Stimulated activated CD8-positive, alpha-beta memory T cell treated with anti-CD3 and anti-CD28 coated beads, Interleukin-15, amount 100 ng/mL, for 24 hours (primary cell): Measurements from ENCODE around the gene ITSN1.

Source experiments
- DNase-seq: peaks from one replicate; pipeline ENCODE4 v3.0.0-alpha.2; 2020; ENCODE audit warnings: low read depth

The ITSN1 gene

DNA sequence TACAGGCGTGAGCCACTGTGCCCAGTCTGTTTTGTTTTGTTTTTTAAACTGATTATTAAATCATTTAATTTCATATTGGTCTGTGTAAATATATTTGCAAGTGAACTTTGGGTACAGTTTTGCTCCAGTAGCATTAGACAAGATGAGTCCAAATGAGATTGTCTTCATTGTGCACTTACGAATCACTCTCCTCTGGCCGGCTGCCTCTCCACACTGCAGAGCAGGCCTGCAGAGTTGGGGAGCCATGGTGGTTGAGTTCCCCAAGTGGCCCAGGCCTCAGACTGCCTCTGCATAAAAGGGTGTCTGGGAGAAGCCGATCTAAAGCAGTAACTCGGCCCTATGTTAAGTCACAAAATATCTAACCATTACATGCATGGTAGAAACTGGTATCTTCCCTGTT, 198.5 kb downstream of the ITSN1 start:
- no peak for DNase-seq

- no peak for DNase-seq
These were observed 199.3 kb downstream of the ITSN1 start for GRCh38 chr21:33841561-33841960.

GRCh38 chr21:33843216-33843615, 200.9 kb downstream of the ITSN1 start:
- no peak for DNase-seq

DNA sequence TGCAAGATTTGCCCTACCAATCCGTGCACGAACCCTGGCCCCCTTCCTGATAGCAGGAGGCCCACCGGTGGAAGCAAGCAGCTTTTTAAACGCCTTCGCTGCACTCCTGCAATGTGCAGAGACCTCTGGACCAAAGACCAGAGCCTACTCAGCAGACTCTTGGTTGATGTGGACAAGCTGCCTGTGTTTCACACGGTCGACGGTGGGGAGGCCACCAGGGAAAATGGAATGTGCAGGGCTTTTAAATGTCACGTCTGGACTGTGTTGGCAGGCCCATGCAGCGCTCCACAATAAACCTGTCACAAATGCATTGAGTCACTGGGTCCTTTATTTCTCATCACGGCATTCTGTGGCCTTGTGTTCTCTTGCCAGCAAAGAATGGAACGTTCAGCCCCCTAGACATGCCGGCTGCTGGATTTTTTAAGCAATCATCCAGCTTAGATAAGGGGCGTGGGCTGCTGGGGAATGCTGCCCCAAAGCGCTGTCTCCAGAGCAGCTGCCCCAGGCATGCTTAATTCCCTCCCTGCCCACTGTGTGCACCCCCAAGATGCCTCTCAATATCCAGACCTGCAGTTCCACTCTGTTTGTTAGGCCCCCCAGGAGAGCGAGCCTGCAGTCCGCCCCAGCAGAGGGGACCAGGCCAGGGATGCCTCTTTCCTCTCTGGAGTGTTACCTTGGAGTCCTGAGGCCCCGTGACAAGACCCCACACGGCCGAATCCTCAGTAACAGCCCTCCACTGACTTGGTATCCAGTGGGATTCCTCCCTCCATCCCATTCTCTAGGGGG, 202.0 kb downstream of the ITSN1 start:
- DNase-seq: no peak

- no peak for DNase-seq
These were observed 202.5 kb downstream of the ITSN1 start for GRCh38 chr21:33844890-33845205.

- DNase-seq: no peak
These were observed 203.8 kb downstream of the ITSN1 start for GRCh38 chr21:33846141-33846540.

DNA sequence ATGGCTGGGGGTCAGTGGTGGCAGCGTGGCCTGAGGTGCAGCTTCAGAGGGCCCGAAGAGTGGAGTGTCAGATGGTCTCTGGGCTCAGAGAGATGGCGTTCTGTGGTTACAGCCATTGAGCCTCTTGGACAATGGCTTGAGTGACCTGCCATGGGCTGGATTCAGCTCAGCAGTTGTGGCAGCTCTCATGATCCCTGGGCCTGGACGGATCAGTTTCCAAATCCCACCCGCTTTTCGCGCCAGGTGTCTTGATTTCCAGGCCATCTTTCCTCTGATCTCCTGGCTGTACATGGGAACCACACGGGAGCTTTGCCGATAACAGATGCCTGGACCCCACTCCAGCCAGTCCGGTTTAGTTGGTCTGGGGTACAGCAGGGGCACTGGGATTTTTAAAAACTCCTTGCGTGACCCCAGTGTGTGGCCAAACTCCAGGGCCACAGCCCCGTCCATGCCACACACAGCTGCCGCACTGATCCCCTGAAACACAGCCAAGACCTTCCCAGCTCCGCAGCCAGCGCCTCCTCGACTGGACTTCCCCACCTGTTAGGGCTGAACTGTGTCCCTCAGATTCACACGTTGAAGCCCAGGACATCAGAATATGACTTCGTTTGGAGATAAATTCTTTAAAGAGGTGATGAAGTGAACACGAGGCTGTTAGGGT, 205.4 kb downstream of the ITSN1 start:
- DNase-seq: no peak

DNA sequence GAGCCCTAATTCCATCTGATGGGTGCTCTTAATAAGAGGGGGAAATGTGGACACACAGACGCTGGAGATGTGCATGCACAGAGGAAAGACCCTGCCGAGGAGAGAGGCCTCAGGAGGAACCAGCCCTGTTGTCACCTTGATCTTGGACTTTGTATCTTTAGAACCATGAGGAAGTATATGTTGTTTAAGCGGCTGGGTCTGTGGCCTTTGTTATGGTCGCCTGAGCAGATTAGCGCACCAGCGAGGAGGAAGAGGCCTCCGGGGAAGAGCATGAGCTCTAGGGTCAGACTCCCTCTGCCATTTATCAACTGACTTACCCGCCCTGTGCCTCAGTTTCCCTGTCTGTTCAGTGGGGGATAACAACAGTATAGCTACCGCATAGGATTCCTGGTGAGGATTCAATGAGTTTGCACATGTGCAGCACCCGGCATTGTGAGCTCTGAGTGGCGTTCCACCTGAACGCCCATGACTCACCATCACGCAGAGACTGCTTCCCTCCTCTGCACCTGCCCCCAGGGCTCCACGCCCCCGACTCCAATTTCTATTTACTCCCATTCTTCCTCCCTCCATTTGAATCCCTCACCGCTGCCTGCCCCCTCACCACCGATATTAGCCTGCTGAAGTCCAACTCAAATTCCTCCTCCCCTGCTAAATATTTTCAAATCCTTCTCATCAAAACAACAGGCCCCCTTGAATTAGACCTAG, 206.1 kb downstream of the ITSN1 start:
- no peak for DNase-seq

DNA sequence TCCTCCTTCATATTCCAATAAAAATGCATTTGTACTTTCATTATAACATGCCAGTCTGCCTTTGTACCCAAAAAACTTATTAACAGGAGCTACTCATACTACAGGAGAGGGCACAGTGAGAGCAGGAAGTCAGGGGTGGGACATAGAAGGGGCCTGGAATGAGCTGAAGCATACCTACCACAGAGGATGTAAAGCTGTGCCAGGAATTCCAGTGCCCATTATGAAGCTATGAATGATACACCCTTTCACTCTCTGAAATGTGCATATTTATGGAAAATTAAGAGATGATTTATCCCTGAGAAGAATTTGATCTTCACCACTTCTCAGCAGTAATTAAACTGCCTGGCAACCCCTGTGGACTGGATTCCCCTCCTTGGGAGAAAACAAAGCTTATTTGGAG, 207.5 kb downstream of the ITSN1 start:
- DNase-seq: no peak

DNA sequence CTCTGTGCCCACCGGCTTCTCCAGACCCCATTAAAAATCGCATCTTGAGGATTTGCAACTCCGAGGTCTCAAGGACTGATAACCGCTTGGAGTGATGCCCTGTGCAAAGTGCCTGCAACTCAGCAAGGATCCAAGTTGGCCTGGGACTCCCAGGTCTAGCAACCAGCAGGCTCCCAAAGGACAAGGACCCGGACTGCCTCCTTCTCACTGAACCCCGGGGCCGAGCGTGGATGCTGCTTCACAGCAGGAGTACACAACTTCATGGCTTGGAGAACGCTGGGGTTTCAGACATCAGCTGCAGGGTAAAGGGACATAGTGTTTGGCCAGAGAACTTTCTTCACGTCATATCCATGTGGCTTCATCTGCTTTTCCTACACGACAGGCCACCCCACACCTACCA, 208.1 kb downstream of the ITSN1 start:
- DNase-seq: no peak

GRCh38 chr21:33850985-33851384, 208.7 kb downstream of the ITSN1 start:
- DNase-seq: no peak

- DNase-seq: no peak
These were observed 210.2 kb downstream of the ITSN1 start for GRCh38 chr21:33852485-33852884.

DNA sequence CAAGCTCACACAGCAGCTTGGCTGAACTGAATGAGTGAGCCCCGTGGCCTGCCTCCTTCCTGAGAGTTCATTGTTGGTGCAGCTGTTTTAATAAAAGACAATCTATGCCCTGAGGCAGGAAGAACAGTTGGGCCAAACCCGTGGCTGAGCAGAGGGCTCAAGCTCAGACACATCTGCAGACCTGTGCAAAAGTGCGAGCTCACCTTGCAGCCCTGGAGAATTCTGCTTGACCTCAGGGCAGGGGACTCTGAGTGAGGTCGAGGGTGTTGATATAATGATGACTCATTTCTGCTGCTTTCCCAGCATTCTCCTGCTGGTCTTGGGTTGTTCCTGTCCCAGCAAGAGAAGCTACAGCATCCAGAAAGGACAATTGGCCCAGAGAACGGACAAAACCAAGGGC, 212.3 kb downstream of the ITSN1 start:
- DNase-seq: no peak

DNA sequence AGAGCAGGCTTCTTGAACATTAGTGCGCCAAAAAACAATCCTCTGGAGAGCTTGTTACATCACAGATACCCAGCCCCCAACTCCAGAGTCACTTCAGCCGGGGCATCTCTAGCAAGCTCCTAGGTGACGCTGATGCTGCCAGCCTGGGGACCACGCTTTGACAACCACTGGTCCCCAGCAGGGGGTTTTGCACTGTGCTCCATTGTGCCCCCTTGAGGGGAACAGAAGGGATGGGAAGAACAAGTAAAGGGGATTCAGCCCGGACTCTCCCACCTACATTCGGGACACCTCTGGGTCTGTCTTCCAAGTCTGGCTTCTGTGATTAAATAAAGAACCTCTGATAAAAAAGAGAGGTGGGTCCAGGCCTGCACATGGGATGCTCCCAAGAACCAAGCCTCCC, 212.9 kb downstream of the ITSN1 start:
- no peak for DNase-seq

DNA sequence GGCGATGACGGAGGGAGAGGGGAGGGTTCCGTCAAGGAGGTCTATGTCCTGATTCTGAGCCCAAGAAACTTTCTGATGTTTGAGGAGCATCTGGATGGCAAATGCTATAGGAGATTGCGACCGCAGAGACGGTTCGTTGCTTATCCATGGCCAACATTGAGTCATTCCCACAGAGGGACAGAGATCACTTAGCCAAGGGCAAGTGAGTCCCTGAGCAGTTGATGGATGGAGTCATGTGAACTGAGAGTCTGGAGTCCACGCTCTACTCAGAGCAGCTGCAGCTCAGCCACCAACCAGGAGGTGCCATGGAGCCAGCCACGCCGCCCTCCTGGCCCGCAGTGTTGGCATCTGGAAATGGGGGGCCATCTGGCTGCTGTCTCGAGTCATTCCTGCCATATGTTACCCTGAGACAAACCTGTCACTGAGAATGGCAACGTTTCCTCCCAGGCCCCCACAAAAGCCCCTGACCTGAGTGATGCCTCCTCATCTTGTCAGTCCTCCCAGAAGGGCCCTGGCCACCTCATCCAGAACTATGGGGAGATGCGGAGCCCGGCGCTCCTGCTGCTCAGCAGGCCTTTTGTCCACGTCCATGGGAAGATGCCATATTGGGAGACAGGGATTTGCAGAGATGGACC, 214.7 kb downstream of the ITSN1 start:
- DNase-seq: no peak

- DNase-seq: no peak
These were observed 215.8 kb downstream of the ITSN1 start for GRCh38 chr21:33857846-33858666.

- no peak for DNase-seq
These were observed 216.5 kb downstream of the ITSN1 start for GRCh38 chr21:33858667-33859372.

- no peak for DNase-seq
These were observed 217.2 kb downstream of the ITSN1 start for GRCh38 chr21:33859373-33860102.

GRCh38 chr21:33860332-33860879, 218.1 kb downstream of the ITSN1 start:
- DNase-seq: no peak

GRCh38 chr21:33861125-33861524, 218.8 kb downstream of the ITSN1 start:
- no peak for DNase-seq
